Measurements from ENCODE around the gene MAGI2.
"Not testable (repeated sequence)": the region's sequence is repeated elsewhere in the genome, so short reads cannot be mapped to it uniquely, and the experiment has no call there.

Gene MAGI2

GRCh38 chr7:78323118-78323517 lies 1130.3 kb downstream of the MAGI2 start:
- DNase-seq, result no peak

DNA sequence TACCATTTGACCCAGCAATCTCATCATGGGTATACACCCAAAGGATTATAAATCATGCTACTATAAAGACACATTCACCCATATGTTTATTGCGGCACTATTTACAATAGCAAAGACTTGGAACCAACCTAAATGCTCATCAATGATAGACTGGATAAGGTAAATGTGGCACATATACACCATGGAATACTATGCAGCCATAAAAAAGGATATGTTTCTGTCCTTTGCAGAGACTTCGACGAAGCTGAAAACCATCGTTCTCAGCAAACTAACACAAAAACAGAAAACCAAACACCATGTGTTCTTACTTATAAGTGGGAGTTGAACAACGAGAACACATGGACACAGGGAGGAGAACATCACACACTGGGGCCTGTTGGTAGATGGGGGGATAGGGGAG lies 1131.2 kb downstream of the MAGI2 start:
- not testable (repeated sequence) for DNase-seq

GRCh38 chr7:78317371-78317770 lies 1136.1 kb downstream of the MAGI2 start:
- DNase-seq, result no peak

GRCh38 chr7:78316110-78316509 lies 1137.4 kb downstream of the MAGI2 start:
- DNase-seq, result no peak

DNA sequence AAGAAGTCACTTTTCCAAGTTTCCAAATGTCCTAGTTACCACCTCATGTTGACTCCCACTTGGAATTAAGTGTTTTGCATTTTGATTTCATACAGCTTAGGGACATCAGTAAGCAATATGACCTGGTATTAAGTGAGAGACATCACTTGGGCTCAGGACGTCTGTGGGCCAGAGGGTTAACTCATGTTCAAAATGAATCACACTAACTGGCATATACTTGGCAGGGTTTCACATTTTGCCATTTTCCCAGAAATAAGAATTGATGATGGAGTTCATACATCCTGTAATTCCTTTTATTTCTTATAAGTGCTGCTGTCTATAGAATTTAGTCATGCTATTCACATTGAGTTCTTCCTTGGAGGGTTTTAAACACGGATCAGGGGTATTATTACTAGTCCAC lies 1138.3 kb downstream of the MAGI2 start:
- no peak for DNase-seq

DNA sequence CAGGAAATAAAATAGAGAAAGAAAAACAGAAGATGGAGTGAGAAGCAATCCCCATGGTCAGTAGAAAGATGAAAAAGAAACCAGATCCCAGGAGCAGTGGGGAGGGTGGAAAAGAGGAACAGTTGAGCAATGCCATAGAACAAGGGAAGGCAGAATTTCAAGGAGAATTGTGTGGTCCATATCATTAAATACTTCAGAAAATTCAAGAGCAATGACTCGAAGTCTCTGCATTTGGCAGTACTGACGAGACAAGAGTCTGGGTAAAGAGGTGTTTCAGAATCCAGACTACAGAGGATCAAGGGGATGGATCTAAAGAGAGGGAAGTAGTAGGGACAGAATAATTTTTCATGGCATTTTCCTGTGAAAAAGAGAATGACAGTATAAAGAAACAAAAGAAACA lies 1142.3 kb downstream of the MAGI2 start:
- DNase-seq, result no peak

- no peak for DNase-seq
Measured at GRCh38 chr7:78307892-78308291, 1145.6 kb downstream of the MAGI2 start.

DNA sequence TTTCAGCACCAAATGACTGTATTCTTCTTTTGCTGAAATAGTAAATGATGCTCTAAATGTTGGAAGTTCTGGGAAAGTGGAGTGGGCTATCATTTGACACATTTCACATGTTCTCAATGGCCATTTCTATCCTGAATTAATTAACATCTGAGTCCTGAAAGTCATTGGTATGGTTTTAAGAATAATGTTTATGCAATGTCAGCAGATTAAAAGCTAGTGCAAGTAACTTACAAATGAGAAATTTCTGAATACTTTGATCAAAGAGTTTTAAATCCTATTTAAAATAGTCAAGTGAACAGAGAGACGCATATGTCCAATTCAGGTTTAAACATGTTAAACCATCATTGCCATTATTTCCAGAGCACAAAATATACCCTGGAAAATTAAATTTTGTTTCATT lies 1146.8 kb downstream of the MAGI2 start:
- DNase-seq, result no peak

DNA sequence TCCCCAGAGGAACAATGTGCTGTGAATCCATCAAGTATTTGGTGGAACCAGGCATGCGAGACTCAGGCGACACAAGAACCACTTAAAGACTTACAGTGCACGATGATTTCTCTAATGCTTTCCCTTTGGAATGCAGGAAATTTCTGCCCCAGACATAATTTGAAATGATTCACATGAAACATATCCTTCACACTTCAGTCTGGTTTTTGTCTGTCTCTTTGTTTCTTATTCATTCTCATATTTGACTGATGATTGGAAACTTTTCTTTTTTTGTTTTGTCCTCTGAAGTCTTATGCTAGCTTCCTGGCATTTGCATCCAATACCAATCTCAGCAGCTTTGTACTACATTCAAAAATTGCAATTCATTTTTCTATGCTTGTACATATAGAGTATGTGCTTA lies 1152.1 kb downstream of the MAGI2 start:
- no peak for DNase-seq

DNA sequence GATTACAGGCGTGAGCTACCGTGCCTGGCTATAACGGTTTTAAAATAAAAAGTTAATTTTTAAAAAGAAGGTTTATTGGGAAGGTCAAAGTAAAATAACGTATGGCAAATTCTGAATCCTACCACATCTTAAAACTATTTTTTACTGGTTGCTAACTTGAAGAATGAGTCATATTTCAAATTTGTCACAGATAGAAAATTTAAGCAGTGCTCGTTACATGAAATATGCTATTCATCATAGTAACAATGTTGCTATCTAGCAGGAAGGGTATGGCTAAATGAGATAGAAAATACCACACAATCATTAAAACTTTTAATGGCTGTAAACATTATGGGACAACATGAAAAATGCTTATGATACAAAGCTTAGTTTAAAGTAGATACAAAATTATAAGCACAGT lies 1154.4 kb downstream of the MAGI2 start:
- no peak for DNase-seq

GRCh38 chr7:78296644-78297371 lies 1156.7 kb downstream of the MAGI2 start:
- DNase-seq, result no peak

DNA sequence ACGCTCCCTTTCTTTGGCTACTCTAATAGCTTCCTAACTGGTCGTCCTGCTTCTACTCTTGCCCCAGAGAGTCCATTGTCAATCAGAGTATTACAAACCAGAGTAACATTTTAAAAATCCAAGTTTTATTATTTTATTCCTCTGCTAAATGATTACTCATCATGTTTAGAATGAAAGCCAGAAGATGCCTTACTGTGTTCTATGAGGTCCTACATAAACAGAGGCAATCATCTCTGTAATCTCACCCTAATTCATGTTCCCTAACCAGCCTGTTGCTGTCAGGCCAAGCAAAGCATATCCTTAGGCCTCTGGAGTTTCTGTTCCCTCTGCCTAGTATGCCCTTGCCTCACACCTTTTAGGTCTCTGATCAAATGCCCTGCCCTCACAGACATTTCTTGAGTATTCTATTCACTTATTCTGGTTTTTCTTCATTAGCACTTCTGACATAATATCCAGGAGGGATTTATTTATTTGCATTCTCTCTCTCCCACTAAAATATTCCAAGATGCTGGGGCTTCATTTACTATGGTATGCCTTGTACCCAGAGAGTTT lies 1157.3 kb downstream of the MAGI2 start:
- no peak for DNase-seq

GRCh38 chr7:78289471-78289870 lies 1164.0 kb downstream of the MAGI2 start:
- not testable (repeated sequence) for DNase-seq

GRCh38 chr7:78284945-78285344 lies 1168.5 kb downstream of the MAGI2 start:
- no peak for DNase-seq

GRCh38 chr7:78280276-78280675 lies 1173.2 kb downstream of the MAGI2 start:
- DNase-seq, result no peak

DNA sequence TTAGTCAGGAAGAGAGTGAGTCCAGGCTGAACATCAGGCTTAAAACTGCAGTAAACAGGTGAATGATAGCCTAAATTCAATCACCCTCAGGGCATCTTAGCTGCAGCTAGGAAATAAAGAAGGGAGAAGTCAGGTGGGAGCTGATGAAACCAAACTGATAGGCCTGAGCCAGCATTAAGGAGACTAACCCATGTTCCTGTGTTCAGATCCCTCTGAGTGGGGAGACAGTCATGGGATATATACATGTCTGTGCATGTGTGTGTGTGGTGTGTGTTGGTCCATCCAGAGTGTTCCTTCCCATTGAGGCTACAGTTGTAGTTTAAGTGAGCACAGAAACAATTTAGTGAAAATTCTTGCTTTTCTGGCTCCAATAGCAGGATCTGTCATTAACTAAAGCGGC lies 1174.0 kb downstream of the MAGI2 start:
- no peak for DNase-seq

DNA sequence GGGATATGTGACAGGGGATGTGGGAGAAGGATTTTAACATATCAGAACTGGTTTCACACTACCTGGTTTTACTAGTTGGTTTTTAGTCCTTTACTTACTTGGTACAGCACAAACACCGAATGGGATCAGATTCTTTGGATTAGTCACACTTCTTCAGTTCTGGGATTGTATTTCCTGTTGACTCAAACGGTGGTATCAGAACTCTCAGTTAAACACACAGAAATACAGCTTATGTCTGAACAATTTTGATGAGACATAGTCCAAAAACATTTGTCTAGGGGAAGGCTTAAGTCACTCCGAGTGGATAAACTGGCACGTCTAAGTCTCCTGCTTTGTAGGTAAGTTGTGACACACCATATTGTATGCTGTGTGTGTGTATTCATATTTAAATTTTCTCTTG lies 1174.4 kb downstream of the MAGI2 start:
- no peak for DNase-seq

DNA sequence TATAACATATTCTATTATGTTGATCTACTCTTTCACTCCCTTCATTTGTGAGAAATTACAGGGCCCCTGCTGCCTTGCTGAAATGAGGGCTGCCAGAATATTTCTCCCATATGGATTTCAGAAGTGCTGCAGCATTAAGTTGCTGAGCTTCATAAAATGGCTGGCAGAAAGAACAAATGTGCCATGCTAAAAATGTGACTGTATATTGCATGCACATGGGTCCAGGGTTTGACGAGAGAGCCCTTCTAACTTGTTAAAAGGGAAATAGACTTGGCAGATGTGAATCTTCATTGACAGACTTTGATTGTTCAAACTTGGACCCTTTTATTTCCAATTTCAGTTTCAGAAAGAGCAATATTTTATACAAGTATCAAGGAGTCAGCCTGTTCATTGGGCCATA lies 1186.3 kb downstream of the MAGI2 start:
- DNase-seq, result no peak

GRCh38 chr7:78265486-78265885 lies 1188.0 kb downstream of the MAGI2 start:
- DNase-seq, result no peak

DNA sequence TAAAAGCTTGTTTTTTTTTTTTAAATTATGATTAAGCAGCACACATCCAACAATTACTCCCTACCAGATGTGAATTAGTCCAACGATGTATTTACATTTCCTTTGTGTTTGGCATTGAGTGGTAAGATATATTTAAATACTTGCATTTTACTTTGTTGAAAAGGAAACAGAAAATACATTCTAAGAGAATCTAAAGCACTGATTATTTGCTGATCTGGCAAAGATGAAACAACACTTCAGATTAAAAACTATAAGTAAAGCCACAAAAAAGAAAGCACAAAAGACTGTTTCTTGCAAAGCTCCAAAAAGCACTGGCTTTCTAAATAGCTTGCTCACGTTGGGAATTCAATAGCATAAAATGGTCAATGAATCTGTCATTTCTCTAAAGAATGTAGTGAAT lies 1188.4 kb downstream of the MAGI2 start:
- DNase-seq, result no peak

DNA sequence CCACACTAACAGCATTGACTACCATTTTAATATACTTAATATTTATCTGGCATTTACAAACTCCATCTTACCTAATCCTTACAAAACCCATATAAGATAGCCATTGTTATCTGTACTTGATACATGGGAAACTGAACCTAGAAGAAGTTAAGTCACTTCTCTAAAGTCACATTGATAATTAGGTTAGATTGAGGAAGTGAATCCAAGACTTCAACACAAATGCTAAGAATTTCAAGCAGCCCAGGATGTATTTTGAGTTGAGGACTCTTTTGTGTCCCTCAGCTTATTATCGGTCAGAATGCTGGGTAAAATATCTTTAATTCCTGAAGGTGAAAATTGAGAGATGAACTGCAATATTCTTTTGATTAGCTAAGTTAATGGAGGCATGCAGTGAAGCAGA lies 1189.4 kb downstream of the MAGI2 start:
- no peak for DNase-seq

DNA sequence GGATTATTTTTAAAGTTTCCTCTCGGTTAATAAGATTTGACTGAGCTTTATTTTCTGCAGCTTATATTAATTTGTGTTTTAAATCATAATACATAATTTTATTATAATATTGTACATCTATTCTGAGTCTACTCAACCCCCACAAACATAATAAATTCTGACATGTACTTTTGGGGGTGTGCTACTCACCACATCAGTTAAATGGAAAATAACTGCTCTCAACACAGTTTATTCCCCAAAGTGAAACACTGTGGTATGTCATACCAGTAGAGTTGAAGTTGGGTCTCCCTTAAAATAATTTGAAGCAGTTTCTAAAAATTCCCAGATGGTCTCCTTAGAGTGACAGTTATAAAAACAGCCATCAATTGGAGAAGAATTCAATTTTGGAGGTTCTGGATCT lies 1191.7 kb downstream of the MAGI2 start:
- no peak for DNase-seq

GRCh38 chr7:78261302-78261701 lies 1192.2 kb downstream of the MAGI2 start:
- DNase-seq, result no peak

GRCh38 chr7:78260826-78261225 lies 1192.6 kb downstream of the MAGI2 start:
- DNase-seq, result no peak

DNA sequence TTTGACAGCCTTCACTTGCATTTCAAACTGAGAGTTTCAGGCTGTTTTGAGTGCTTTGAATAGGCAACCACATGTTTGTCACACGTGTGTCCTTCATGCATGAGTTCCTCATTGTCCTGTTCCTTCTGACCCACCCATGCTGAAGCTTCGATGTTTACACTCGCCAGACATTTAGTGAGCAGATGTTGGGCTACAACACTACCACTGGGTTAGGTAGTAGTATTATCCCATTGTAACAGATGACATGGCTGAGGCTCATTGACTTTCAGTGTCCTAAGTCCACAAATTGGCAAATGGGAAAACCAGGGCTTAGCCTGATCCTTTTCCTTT lies 1198.8 kb downstream of the MAGI2 start:
- no peak for DNase-seq

All from CD4-positive, alpha-beta T cell treated with Interleukin-12 subunit alpha and Interleukin-12 subunit beta, for 1 hour (primary cell).